HepG2 (cell line): ENCODE measurements around the gene ZDHHC18. TPM values are rescaled to one million over a fixed set of nuclear protein-coding genes. Genes with fewer than 3 reads are reported as not detected.

Experiments used
- ATRX ChIP-seq: sonication (generic); formaldehyde crosslinking; IDR thresholded peaks from 2 replicates; pipeline ENCODE4 v1.4.0; 2020; ENCODE audit warnings: missing genetic modification reagents, borderline replicate concordance
- GMEB1 ChIP-seq: sonication (generic); formaldehyde crosslinking; IDR thresholded peaks from 2 replicates; pipeline ENCODE4 v1.5.1; 2020; ENCODE audit warnings: missing genetic modification reagents, mild to moderate bottlenecking, borderline replicate concordance
- HMGA1 ChIP-seq: sonication (generic); formaldehyde crosslinking; conservative IDR thresholded peaks from 2 replicates; pipeline ENCODE4 v1.4.0; 2020; ENCODE audit warnings: missing genetic modification reagents
- HOXA3 ChIP-seq: sonication (generic); formaldehyde crosslinking; IDR thresholded peaks from 2 replicates; pipeline ENCODE4 v1.5.0; 2020; ENCODE audit warnings: missing genetic modification reagents
- IKZF5 ChIP-seq: IDR thresholded peaks from 2 replicates; pipeline ENCODE4 v1.6.1; 2018; ENCODE audit warnings: missing genetic modification reagents, mild to moderate bottlenecking, missing compliant biosample characterization
- MLLT10 ChIP-seq: sonication (generic); formaldehyde crosslinking; IDR thresholded peaks from 2 replicates; pipeline ENCODE4 v1.4.0; 2020; ENCODE audit warnings: missing genetic modification reagents
- NFE2L2 ChIP-seq: fragments of 150-350 bp; IDR thresholded peaks from 2 replicates; pipeline ENCODE4 v1.6.1; 2014; ENCODE audit warnings: low read length
- NR2F1 ChIP-seq, 2 experiments: fragments of 450-650 bp in 1 of 2; formaldehyde crosslinking in 1 of 2; IDR thresholded peaks; 2 replicates each; pipeline versions ENCODE4 v1.5.0 to v1.6.1; 2016 to 2020; ENCODE audit warnings: mild to moderate bottlenecking in 1 of 2, missing compliant biosample characterization in 1 of 2, missing genetic modification reagents in 1 of 2, moderate library complexity in 1 of 2
- RAD51 ChIP-seq: fragments of 450-650 bp; IDR thresholded peaks from 2 replicates; pipeline ENCODE4 v1.6.1; 2016; ENCODE audit warnings: borderline replicate concordance
- RFXANK ChIP-seq: IDR thresholded peaks from 2 replicates; pipeline ENCODE4 v1.6.1; 2016
- RFXAP ChIP-seq: sonication (generic); formaldehyde crosslinking; IDR thresholded peaks from 2 replicates; pipeline ENCODE4 v1.4.0; 2020; ENCODE audit warnings: missing genetic modification reagents, borderline replicate concordance
- SKI ChIP-seq: fragments of 450-650 bp; IDR thresholded peaks from one replicate; pipeline ENCODE4 v1.6.1; 2018; ENCODE audit warnings: mild to moderate bottlenecking; ENCODE audit not compliant: partially characterized antibody
- TCF7L2 ChIP-seq: IDR thresholded peaks from 2 replicates; pipeline ENCODE4 v1.6.1; 2011; ENCODE audit warnings: mild to moderate bottlenecking, low read depth, low read length, moderate library complexity
- ZBTB8A ChIP-seq: sonication (generic); formaldehyde crosslinking; IDR thresholded peaks from 2 replicates; pipeline ENCODE4 v1.4.0; 2020; ENCODE audit warnings: mild to moderate bottlenecking, low read depth, missing genetic modification reagents, borderline replicate concordance
- ZMYM3 ChIP-seq: sonication (generic); formaldehyde crosslinking; IDR thresholded peaks from 2 replicates; pipeline ENCODE4 v1.5.1; 2020; ENCODE audit warnings: mild to moderate bottlenecking, missing genetic modification reagents
- ZNF124 ChIP-seq: sonication (generic); formaldehyde crosslinking; IDR thresholded peaks from 2 replicates; pipeline ENCODE4 v1.4.0; 2020; ENCODE audit warnings: missing genetic modification reagents
- ZNF17 ChIP-seq: sonication (generic); formaldehyde crosslinking; IDR thresholded peaks from 2 replicates; pipeline ENCODE4 v1.5.0; 2020; ENCODE audit warnings: mild to moderate bottlenecking, missing genetic modification reagents
- ZNF501 ChIP-seq: sonication (generic); formaldehyde crosslinking; IDR thresholded peaks from 2 replicates; pipeline ENCODE4 v1.5.1; 2020; ENCODE audit warnings: mild to moderate bottlenecking, moderate library complexity, missing genetic modification reagents
- ZNF562 ChIP-seq: sonication (generic); formaldehyde crosslinking; IDR thresholded peaks from 2 replicates; pipeline ENCODE4 v1.8.0; 2022; ENCODE audit warnings: missing genetic modification reagents, borderline replicate concordance
- ZNF781 ChIP-seq: sonication (generic); formaldehyde crosslinking; IDR thresholded peaks from 2 replicates; pipeline ENCODE4 v1.5.1; 2020; ENCODE audit warnings: borderline replicate concordance, mild to moderate bottlenecking, missing genetic modification reagents; ENCODE audit errors: not compliant biosample characterization
- ZNF878 ChIP-seq: sonication (generic); formaldehyde crosslinking; IDR thresholded peaks from 2 replicates; pipeline ENCODE4 v1.8.1; 2023; ENCODE audit warnings: mild to moderate bottlenecking, missing genetic modification reagents, moderate library complexity
- ZSCAN25 ChIP-seq: sonication (generic); formaldehyde crosslinking; IDR thresholded peaks from 2 replicates; pipeline ENCODE4 v1.8.0; 2022; ENCODE audit warnings: mild to moderate bottlenecking, missing genetic modification reagents
- ZSCAN9 ChIP-seq: IDR thresholded peaks from 2 replicates; pipeline ENCODE4 v1.6.1; 2016; ENCODE audit warnings: borderline replicate concordance
- polyA plus RNA-seq, 8 experiments: library from polyadenylated mRNA; depleted of rRNA in 3 of 8; stranded (reverse) in 7 of 8; unstranded in 1 of 8; fragments of >200 nt; fragmentation: Illumina TruSeq in 4 of 8; extraction: Trizol in 4 of 8; gene quantifications; 2 replicates each; pipeline versions ENCODE4 v1.2.1 to v1.2.3, GENCODE V29; 2011 to 2016; ENCODE audit warnings: low read depth in 4 of 8, missing spikeins in 1 of 8, mixed read lengths in 1 of 8; ENCODE audit not compliant: insufficient read depth in 1 of 8
- total RNA-seq, 5 experiments: library from RNA; depleted of rRNA; stranded (reverse); fragments of >200 nt; fragmentation: Illumina TruSeq; extraction: Trizol; gene quantifications; 2 replicates each; pipeline ENCODE4 v1.2.3, GENCODE V29; 2016; ENCODE audit warnings: low read depth in 1 of 5
- TF ChIP-seq, protein P1 (sequence below): IDR thresholded peaks from 2 replicates; pipeline ENCODE4 v1.6.1; 2016; ENCODE audit warnings: missing compliant biosample characterization, missing genetic modification reagents, borderline replicate concordance
- TF ChIP-seq, protein P2 (sequence below): sonication (generic); formaldehyde crosslinking; IDR thresholded peaks from 2 replicates; pipeline ENCODE4 v1.4.0; 2020; ENCODE audit warnings: missing genetic modification reagents

The ZDHHC18 gene
- total and polyA plus RNA-seq, 2 of the 13 experiments (the other 11 are each of a cell fraction or from before 2014, with no cell fraction given): 13.2 to 35.3 TPM

DNA sequence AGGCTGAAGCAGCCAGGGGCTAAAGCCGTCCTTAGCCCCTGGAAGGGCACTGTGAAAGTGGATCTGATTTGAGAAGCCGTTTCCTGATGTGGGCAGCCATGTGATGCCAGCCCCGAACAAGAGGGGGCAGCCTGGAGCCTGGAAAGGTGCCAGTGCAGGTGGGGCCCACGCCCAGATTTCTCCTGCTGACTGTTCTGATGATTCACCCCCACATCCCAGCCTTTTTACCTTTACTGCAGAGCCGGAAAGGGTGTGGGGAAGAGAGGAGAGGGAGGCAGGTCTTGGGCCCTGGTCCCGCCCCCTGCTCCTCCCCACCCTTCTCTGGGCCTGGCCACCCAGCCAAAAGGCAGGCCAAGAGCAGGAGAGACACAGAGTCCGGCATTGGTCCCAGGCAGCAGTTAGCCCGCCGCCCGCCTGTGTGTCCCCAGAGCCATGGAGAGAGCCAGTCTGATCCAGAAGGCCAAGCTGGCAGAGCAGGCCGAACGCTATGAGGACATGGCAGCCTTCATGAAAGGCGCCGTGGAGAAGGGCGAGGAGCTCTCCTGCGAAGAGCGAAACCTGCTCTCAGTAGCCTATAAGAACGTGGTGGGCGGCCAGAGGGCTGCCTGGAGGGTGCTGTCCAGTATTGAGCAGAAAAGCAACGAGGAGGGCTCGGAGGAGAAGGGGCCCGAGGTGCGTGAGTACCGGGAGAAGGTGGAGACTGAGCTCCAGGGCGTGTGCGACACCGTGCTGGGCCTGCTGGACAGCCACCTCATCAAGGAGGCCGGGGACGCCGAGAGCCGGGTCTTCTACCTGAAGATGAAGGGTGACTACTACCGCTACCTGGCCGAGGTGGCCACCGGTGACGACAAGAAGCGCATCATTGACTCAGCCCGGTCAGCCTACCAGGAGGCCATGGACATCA is 36.5 kb downstream of the ZDHHC18 start, which contains the start of gene SFN (continued):
- TF ChIP-seq, protein P1, sequence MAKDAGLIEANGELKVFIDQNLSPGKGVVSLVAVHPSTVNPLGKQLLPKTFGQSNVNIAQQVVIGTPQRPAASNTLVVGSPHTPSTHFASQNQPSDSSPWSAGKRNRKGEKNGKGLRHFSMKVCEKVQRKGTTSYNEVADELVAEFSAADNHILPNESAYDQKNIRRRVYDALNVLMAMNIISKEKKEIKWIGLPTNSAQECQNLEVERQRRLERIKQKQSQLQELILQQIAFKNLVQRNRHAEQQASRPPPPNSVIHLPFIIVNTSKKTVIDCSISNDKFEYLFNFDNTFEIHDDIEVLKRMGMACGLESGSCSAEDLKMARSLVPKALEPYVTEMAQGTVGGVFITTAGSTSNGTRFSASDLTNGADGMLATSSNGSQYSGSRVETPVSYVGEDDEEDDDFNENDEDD (CRISPR knock-in tag): no peak
- TF ChIP-seq RAD51 (no peak), NFE2L2 (no peak), ZMYM3 (CRISPR knock-in tag) (no peak), ZSCAN9 (CRISPR knock-in tag) (no peak), ZNF562 (CRISPR knock-in tag) (no peak), IKZF5 (CRISPR knock-in tag) (no peak), MLLT10 (CRISPR knock-in tag) (no peak), ATRX (CRISPR knock-in tag) (no peak), HMGA1 (no peak), GMEB1 (CRISPR knock-in tag) (no peak), ZSCAN25 (CRISPR knock-in tag) (no peak), HOXA3 (CRISPR knock-in tag) (0 out of 2 replicates have a peak, but pooled peaks have one; percentile 15), SKI (no peak), RFXANK (CRISPR knock-in tag) (no peak), ZNF501 (CRISPR knock-in tag) (no peak), TCF7L2 (no peak), ZNF878 (CRISPR knock-in tag) (no peak), ZBTB8A (CRISPR knock-in tag) (no peak), RFXAP (CRISPR knock-in tag) (no peak), ZNF124 (no peak), ZNF17 (CRISPR knock-in tag) (no peak), ZNF781 (CRISPR knock-in tag) (no peak), NR2F1 (CRISPR knock-in tag; IDR thresholded peaks at IDR 0.05) (no peak)
- TF ChIP-seq, protein P2, sequence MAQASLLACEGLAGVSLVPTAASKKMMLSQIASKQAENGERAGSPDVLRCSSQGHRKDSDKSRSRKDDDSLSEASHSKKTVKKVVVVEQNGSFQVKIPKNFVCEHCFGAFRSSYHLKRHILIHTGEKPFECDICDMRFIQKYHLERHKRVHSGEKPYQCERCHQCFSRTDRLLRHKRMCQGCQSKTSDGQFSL: no peak
